ENCODE results near the gene PAM16.
A peak's percentile ranks its signal among the peaks of the same experiment; 100 is the strongest.
"Not testable (repeated sequence)": the region's sequence is repeated elsewhere in the genome, so short reads cannot be mapped to it uniquely, and the experiment has no call there.

The PAM16 gene

DNA sequence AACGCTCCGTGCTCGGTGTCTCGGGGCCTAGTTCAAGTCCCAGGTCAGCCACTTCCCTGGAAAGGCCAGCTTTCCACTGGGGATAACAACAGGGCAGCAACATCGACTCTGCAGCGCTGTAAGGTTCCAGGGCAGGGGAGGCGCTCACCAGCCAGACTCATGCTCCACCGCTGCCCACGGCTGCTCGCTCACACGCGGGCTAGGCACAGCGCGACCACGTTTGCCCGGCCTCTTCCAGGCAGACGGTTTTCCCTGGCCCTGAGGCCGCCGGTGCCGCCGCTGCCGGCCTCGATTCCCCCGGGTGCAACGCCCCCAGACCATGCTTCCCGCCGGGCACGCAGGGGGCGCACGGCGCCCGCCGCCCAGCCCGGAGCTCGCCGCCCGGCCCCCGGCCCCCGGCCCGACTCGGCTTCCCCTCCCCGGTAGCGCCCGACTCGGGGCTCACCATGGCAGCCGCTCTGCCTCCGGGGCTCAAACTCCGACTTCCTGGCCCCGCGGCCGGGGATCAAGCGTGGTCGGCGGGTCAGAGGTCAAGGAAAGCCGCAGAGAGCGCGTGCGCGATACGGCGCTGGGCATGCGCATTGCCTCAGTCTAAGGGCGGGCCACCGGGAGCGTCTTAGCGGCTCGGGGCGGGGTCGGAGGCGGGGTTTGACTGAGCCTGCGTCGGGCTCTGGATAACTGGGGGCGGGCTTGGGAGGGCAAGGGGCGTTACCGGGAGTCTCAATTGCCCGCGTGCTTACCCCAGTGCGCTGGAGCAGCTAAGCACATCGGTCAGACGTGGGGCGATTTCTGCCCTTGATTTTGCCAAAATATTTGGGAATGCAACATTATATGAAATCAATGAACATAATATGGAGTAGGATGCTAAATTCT, at the start of gene PAM16:
PAM16 (minus strand) TSS at position 535 of the 873 bp plus-strand sequence; CDS start at position 448, 87 bp downstream.
- peak; percentile 80 for DNase-seq (ENCODE audit: low read depth)
- H3K4me3 ChIP-seq (ENCODE audit: low read depth, low read length) = peak within 1 kb of the TSS; percentile 76

DNA sequence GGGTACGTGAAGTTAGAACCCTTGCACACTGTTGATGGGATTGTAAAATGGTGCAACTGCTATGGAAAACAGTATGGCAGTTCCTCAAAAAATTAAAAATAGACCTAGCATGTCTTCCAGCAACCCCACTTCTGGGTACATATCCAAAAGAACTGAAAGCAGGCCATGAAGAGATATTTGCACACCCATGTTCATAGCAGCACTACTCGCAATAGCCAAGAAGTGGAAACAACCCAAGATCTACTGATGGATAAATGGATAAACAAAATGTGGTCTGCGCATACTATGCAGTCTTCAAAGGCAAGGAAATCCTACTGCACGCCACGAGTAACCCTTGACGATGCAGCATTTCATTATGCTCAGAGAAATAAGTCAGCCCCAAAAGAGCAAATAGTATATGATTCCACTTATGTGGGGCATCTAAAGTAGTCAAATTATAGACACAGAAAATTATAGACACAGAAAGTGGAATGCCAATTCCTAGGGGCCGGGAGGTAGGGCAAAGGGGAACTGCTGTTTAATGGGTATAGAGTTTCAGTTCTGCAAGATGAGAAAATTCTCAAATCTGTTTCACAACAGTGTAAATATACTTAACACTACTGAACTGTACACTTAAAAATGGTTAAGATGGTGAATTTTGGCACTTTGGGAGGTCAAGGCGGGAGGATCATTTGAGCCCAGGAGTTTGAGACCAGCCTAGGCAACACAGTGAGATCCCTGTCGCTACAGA, 48.0 kb upstream of the PAM16 start:
- H3K4me3 ChIP-seq (ENCODE audit: low read depth, low read length) = no peak overlapping the region
- no peak for DNase-seq (ENCODE audit: low read depth)

DNA sequence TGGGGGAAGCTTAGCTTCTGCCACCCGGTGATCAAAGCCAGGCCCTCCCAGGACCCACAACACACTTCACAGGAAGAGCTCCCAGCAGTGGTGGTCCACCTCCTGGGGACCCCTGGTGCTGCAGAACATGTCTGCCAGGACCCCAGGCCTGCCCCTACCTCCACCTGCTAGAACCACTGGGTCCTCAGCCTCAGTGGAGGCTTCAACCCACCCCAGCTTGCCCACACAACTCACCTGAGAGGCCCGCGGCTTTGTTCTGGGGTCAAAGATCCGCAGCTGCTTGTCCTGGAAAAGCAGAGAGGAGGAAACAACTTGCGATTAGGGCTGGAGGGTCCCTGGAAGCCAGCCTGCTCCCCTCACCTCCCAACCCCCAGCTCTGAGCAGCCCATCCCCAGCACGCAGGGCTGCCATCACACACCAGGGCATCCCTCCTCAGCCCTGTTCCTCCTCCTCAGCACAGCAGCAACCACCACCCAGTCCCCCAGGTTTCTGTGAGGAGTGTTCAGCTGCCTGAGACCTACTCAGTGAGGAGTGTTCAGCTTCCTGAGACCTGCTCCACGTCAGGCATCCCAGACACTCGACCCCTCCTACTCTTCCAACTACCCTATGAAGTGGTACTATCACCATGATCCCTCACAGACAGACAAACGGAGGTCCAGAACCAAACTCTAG, 44.1 kb upstream of the PAM16 start:
- no peak for DNase-seq (ENCODE audit: low read depth)
- no peak overlapping the region for H3K4me3 ChIP-seq (ENCODE audit: low read depth, low read length)

DNA sequence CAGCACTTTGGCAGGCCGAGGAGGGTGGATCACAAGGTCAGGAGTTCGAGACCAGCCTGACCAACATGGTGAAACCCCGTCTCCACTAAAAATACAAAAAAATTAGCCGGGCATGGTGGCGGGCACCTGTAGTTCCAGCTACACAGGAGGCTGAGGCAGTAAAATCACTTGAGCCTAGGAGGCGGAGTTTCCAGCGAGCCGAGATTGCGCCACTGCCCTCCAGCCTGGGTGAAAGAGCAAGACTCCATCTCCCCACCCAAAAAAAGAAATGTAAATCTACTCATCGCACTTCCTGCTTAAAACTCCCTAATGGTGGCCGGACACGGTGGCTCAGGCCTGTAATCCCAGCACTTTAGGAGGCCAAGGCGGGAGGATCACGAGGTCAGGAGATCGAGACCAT, 42.7 kb upstream of the PAM16 start:
- not testable (repeated sequence) for DNase-seq (ENCODE audit: low read depth); H3K4me3 ChIP-seq (ENCODE audit: low read depth, low read length)

DNA sequence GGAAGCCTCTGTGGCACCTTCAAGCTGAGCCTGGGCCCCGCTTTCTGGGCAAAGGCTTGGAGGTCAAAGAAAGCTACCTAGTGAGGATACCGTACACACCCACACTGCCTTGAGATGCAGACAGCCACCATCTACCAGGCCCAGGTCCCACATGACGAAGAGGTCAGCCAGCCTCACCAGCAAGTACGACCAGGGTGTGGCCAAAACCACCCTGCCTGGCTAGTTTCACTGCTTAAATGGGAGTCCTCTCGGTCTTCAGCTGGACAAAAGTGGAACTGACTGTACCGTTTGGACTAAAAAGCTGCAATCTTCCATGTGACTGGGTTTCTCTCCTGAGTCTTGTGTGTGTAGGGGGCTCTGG, 42.1 kb upstream of the PAM16 start:
- H3K4me3 ChIP-seq (ENCODE audit: low read depth, low read length) = no peak overlapping the region
- DNase-seq (ENCODE audit: low read depth) = no peak

DNA sequence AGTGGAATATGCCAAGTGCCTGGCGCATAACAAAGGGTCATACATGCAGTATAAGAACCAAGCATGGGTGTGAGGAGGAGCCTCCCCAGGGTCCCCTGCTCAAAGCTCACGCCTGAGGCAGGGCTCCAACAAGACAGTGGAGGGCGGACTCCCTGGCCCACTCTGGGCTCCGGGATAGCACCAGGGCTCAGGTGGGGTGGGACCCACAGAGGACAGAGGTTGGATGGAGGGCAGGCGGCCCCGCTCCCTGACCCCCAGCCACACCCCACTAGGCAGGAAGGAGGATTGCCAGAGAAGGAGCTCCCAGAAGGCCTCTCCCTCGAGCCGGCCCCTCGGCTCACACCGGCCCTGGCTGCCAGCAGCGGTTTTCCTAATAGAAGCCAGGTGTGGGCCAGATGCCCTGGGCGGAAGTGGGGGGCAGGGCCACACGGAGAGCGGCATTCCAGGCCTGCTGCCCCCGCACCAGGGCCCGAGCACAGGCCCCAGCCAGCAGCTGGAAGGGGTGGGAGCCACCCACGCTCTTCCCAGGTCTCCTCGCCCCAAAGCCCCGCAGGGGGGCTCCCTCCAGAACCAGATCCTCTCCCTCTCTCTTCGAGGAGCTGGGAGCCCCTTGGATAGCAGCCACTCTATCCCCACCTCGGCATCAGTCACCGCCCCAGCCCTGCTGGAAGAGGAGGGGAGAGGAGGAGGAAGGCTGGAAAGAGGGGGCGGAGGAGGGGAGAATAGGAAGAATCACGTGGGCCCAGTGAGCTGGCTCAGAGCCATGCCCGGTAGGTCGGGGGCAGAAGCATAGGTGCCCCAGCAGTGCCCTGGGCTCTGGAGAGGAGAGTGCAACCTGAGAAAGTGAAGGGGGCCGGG, 41.5 kb upstream of the PAM16 start:
- H3K4me3 ChIP-seq (ENCODE audit: low read depth, low read length) = no peak overlapping the region
- peak; percentile 62 for DNase-seq (ENCODE audit: low read depth)

DNA sequence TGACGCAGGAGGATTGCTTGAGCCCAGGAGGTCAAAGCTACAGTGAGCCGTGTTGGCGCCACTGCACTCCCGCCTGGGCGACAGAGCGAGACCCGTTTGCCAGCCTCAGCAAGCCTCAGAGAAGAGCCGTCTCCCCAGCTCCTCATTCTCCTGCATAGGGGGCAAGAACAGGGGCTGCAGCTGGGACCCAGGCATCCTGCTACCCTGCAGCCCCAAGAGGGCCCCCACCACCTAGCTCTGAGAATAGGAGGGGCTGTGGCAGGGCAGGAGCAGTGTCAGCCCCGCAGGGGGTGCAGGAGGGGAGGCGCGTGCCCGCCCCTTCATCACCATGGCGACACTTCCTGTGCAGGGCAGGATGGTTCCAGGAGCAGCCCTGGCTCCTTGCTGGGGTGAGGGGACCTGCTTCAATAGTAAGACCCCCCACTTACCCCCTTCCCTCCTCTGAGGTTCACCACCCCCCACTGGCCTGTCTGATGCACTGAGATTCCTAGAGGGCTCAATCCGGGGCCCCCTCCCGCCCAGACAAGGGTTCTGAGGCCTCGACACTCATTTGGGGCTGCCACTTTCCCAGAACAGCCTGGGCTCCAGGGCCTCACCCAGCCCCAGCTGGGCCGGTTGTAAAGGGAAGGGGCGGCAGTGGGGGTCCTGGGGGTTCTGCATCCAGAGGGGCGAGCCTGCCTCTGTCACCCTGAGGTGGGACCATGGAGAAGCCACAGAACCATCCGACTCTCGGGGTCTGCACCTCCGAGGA, 40.7 kb upstream of the PAM16 start:
- H3K4me3 ChIP-seq (ENCODE audit: low read depth, low read length) = no peak overlapping the region
- DNase-seq (ENCODE audit: low read depth) = no peak

DNA sequence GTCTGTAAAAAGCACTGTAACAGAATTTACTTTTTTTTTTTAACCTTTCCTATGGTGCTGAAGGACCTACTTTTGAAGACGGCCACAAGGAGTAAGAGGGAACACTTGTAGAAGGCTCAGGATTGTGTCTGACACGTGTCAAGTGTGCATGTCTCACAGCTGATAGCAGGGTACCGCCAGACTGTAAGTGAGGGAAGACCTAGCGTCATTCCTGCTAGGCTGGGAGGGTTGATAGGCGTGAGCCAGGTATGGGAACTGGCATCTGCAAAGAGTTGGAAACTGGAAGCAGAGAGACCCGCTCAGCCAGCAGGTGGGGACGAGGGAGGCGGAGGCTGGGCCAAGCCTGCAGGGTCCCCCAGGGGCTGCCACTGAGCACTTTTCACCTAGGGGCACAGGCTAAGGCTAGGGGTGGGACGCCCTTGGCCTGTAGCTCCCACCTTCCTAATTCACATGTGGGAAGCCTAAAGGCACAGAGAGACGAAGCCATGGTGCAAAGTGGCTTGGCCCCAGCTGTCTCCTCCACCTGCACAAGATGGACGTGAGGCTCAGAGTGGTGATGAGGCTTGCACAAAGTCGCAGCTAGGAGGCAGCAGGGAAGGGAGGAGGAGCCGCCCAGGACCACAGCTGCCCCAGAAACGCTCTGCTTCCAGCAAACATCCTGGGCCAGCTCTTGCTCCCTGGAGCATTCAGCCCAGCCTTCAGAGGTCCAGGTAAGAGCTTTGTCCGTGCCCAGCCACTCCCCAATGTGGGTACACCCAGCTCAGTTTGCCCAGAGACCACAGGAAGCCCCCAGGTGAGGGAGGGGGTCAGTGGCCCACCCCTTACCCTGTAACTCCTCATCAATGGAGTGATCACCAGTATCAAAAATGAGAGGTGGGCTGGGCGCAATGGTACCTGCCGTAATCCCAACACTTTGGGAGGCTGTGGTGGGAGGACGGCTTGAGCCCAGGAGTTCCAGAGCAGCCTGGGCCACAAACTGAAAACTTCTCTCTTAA, 39.4 kb upstream of the PAM16 start:
- H3K4me3 ChIP-seq (ENCODE audit: low read depth, low read length) = no peak overlapping the region
- no peak for DNase-seq (ENCODE audit: low read depth)

DNA sequence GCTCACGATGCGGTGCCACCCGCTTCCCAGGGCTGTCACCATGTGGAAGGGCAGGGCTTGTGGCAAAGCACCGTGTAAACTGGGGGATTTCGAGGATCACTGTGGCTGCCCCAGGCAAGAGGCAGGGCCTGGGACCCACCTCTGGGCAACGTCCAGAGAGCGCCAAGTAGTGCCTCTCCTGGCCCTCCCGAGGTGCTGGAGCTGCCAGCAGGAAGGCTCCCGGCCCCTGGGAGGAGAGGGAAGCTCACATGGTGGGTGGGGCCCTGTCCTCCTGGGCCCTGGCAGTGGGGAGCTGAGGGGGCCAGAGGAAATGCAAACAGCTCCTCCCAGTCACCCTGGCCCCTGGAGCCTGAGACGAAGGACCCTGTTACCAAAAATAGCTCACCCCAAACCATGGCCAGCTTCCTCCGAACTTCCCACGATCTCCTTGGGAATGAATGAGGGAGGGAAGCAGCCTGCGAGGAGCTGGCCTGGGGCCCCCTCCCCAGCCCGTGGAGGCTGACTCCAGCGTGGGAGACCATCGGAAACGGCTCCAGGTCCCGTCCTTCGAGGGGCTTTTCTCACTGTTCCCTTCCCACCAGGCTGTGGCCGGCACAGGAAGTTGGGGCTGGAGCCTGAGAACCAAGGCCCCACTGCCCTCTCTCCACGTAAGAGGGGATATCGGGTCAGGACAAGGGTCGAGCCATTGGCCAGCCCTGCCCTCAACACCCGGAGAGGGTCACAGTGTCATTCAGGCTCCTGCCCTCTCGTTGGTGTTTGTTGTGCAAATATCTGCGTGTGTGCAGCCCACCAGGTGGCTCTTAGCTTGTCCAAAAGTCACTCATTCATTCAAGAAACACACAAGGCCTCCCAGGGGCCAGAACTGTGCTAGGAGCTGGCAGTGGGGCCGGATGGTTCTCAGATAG, 38.2 kb upstream of the PAM16 start:
- no peak overlapping the region for H3K4me3 ChIP-seq (ENCODE audit: low read depth, low read length)
- DNase-seq (ENCODE audit: low read depth) = no peak

DNA sequence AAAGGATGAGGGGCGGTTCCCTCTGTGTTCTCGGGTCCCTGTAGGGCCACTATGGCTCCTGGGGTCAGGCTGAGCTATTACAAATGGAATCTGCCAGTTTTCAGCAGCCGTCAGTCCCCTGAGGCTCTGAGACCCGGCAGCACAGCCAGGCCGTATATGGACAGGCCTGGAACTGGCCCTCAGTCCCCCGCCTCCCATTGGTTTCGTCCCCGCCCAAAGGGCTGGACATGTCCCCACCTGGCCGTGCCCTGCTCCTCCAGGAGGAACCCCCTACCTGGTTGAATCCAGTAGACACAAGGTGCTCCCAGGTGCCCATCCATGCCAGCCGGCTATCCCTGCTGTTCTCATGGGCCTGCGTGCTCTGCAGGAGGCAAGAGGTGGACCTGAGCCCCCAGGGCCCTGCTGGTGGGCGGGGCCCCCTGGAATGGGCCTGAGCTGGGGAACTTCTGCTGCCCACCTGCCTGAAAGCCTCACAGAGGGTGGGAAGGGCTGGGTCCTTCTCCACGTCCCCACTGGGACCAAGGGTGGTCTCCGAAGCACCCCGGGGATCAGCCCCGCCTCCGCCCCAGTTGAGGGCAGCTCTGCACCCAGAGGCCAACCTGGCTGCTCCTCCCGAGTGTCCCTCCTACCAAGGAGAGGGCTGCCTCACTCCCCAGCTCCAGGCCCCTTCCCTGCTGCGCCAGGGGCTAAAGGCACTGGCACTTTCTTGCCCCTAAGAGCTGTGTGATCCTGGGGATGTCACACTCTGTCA, 37.3 kb upstream of the PAM16 start:
- no peak for DNase-seq (ENCODE audit: low read depth)
- no peak overlapping the region for H3K4me3 ChIP-seq (ENCODE audit: low read depth, low read length)

DNA sequence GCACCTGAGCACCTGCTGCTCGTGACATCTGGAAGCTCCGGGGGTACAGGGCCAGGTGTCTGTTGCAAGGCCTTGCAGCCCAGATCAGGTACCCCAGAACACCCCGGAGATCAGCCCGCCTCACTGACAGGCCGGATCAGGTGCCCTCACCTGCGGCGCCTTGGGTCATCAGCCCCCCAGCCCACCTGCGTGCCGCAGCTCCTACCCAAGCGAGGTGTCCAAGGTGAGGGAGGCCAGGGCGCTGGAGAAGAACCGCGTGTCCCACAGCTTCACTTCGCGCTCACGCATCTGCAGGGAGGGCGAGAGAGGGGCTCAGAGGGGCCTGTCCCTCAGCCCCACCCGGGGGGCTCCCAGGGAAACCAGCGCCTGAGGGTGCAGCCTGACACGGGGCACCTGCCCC, 36.7 kb upstream of the PAM16 start:
- no peak for DNase-seq (ENCODE audit: low read depth)
- H3K4me3 ChIP-seq (ENCODE audit: low read depth, low read length) = no peak overlapping the region

DNA sequence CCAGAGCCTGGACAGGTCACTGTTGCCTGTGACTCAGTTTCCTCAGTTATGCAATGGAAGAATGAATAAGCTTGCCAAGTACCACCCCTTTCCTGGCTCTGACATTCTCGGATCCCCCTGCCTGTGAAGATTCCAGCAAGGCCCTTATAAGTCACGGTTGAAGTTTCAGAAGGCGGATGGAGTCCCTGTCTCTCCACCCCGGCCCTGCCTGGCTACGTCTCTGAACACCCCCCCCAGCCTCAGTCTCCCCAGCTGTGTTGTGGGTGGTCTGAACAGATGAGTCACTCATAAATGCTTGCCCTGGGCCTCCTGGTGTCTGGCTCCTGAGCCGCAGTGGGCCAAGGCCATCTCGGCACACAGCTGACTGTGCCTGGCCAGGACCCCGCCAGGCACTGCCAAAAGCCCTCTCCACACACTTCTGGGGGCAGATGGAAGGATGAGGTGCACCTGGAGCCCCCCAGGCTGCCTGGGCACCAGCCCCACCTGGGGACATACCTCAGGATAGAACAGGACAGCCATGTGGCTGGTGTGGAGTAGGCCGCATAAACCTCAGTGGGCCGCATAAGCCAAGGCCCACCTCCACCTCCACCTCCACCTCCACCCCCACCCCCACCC, 35.9 kb upstream of the PAM16 start:
- DNase-seq (ENCODE audit: low read depth) = no peak
- no peak overlapping the region for H3K4me3 ChIP-seq (ENCODE audit: low read depth, low read length)

DNA sequence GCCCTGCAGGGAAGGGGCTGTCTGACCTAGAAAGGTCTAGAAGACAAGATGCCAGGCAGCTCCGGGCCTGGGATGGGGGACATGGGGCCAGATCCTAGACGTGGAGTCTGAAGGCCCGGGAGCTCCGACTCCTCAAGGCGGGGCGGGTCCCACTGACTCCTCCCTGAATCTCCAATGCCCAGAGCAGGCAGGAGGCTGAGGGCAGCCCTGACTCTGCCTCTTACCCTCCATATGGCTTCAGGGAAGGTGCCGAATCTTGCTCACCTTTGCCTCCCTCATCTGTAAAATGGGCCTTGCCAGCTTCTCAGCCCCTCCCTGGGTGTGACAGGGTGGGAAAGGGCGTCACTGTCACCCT, 35.3 kb upstream of the PAM16 start:
- H3K4me3 ChIP-seq (ENCODE audit: low read depth, low read length) = no peak overlapping the region
- DNase-seq (ENCODE audit: low read depth) = no peak

DNA sequence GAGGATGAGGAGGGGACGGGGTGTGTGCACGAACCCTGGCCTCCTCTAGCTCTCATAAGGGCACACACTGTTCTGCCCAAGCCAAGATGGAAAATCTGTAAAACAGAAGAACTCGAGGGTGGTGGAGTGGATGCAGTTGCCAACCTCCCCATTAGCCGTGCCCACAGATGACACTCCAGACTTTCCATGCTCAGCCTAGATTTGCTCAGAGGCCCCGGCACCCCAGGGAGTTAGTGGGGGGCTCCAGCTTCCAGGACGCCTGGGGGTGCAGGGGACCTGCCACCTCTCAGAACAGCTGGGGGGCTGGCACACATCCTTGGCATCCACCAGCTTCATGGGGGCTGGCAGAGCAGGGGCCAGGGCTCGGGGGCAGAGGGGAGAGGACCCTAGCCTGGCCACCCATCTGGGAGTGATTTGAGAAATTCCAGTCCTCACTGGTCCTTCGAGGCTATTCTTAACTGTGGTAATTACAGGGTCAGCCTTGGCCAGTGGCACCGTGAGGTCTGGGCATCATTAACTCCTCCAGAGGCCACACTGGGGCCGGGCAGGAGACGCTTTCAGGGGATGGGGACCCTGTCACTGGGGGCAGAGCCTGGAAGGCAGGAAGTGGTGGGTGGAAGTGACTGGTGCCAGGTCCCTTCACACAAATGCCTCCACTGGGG, 34.8 kb upstream of the PAM16 start:
- no peak overlapping the region for H3K4me3 ChIP-seq (ENCODE audit: low read depth, low read length)
- no peak for DNase-seq (ENCODE audit: low read depth)

DNA sequence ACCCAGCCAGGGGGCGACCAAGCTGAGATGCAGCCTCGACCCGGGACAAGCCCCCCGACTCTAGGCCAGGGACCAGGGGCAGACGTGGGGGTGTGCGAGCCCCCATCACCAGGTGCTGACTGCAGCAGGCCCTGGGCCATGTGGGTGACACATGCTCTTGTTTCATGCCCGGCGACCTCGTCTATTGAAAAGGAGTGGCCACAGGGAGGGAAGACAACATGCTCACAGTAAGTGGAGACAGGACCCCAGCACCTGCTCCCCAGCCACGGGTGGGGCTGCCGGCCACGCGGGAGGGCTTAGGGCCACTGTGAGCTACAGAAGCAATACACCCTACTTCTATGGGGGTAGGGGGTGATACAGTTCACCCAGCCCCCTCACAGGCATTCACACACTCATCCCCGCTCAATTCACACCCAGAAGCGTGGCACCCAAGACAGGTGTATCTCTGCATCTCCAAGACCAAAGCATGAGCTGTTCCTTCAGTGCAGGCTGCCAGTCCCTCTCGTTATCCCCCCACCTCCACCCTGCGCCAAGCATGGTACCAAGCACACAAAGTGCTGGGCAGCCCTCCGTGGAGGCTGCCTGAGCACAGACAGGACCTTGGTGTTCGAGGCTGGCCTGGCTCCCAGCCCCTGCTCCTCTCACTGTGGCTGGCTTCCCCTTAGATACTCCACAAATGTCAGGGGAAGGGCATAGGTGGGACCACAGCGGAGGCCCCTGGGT, 34.1 kb upstream of the PAM16 start:
- H3K4me3 ChIP-seq (ENCODE audit: low read depth, low read length) = no peak overlapping the region
- no peak for DNase-seq (ENCODE audit: low read depth)

Data from skeletal muscle cell (primary cell).